ENCODE data around the gene TRPV5.
"Not testable (repeated sequence)": the region's sequence is repeated elsewhere in the genome, so short reads cannot be mapped to it uniquely, and the experiment has no call there.

TRPV5 gene

DNA sequence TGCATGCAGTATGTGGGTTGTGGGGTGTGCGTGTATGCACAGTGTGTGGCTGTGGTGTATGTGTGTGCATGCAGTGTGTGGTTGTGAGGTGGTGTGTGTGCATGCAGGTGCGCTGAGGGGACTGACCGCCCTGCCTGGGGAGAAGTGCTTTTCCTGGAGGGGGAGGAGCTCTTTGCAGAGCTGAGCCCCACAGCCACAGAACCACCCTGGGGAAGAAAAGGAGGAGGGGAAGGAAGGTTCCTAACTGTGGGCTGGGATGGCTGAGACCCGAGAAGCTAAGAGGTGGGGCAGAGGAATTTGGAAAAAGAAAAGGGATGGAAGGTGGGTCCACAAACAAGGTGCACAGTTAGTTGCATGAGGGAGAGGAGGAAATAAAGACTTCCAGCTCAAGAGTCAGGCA lies at the start of gene TRPV5:
Gene TRPV5, minus strand, starts transcription at position 123 of the 400 bp plus-strand sequence. CDS start 287 bp downstream, outside the sequence.
- DNase-seq (ENCODE audit: low read depth): no peak

DNA sequence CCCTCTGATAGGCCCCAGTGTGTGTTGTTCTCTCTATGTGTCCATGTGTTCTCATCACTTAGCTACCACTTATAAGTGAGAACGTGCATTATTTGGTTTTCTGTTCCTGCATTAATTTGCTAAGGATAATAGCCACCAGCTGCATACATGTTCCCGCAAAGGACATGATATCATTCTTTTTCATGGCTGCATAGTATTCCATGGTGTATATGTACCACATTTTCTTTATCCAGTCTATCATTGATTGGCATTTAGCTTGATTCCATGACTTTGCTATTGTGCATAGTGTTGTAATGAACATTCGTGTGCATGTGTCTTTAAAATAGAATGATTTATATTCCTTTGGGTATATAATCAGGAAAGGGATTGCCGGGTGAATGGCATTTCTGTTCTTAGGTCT lies 44.9 kb upstream of the TRPV5 start:
- not testable (repeated sequence) for DNase-seq (ENCODE audit: low read depth)

DNA sequence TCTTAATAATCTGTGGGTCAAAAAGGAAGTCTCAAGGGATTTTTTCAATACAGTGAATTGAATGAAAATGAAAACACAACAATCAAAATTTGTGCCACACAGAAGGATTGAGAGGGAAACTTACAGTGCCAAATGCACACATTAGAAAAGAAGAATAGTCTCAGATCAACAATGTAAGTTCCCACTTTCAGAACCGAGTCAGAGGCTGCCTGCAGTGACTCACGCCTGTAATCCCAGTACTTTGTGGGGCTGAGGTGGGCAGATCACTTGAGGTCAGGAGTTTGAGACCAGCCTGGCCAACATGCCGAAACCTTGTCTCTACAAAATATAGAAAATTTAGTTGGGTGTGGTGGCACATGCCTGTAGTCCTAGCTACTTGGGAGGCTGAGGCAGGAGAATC lies 41.1 kb upstream of the TRPV5 start:
- no peak for DNase-seq (ENCODE audit: low read depth)

DNA sequence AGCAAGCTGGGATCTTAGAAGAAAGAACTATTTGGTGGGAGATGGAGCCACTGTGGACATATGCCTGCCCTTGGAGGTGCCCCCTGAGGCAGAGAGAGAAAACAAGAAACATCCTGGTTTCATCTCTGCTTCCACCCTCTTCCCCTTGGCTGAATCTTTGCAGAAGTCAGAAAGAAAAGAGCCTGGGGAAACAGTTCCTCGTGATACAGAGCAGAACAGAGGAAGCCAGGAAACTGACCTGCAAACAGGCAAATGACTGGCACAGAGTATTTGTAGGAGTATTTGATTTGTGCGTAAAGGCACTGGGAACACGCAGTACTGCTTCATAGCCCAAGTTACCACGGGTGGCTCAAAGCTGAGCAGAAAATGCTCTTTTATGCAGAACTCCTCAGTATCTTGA lies 35.6 kb upstream of the TRPV5 start:
- DNase-seq (ENCODE audit: low read depth): no peak

DNA sequence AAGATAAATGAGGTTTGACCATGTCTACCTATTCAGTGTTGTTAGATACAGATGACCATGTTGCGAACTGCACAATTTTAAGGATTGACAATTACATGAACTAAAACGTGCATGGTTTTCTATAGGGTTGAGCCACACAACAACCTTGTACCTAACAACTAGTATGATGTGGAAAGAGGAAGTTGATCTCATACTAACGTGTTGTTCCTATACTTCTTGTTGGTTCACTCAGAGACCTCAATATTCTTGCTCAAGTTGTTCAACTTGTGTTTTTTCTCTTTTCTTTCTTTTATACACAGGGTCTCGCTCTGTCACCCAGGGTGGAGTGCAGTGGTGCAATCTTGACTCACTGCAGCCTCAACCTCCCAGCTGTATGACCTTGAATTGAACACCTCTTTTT lies 34.7 kb upstream of the TRPV5 start:
- no peak for DNase-seq (ENCODE audit: low read depth)

DNA sequence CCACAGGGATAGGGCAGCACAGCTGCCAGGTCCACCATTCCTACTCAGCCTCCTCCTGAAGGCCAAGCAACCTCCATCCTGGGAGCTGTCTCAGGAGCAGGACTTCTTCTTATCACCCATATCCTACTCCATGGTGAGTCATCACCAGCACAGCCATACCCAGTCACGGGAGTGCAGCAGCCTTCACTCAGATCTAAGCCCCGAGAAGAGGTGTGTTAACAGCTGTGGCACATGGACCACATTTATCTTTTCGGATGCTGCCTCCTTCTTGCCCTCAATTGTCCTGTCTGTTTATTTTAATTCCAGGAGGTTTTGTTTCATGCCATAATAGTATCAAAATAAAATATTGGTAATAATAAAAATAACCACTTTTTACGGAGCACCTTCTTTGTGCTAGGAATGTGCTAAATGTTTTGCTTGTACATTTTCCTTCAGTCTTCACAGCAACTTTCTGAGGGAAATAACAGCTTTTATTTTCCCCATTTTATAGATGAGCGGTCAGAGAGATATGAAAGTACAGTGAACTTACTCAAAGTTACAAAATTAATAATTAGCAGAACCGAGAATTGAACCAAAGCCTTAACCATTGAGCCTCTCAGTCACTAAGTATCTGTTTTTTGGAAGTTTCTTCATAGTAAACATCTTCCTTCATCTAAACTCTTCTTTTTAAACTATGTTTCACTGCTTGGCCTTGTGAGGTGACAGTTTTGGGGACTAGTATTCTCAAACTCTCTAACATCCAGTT lies 31.1 kb upstream of the TRPV5 start:
- DNase-seq (ENCODE audit: low read depth): no peak

DNA sequence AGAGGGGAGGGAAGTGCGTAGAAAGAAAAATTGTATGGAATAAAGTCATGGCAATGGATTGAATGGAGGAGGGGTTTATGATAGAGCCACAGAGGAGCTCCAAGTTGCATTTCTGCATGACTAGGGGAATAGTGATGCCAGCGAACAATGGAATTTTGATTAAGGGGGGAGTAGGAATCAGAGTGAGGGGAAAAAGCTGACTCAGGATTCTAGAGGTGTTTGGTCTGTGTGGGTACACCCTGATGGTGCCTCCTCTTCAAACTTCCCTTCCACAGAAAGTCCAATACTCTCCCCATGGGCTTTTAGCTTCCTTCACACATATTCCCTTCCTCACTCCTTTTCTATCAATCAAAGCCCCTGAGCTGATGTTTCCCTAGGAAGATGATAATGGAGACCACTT lies 30.4 kb upstream of the TRPV5 start:
- no peak for DNase-seq (ENCODE audit: low read depth)

DNA sequence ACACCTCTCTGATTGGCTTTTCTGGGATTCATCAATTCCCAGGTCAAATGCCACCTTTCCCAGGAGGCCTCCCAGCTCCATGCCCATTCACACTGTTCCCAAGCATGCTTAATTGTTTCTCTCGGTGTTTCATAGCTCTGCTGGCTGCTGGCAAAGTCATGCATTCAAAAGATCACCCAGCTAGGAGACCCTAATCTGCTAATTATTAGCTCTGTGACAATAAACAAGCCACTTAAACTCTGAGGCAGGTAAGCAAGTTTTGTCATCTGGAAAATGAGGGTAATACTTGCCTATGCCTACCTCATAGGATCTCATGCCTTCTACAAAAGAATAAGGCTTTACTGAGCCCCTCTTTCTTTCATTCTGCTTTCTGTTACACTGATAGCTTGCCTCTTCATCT lies 29.4 kb upstream of the TRPV5 start:
- no peak for DNase-seq (ENCODE audit: low read depth)

DNA sequence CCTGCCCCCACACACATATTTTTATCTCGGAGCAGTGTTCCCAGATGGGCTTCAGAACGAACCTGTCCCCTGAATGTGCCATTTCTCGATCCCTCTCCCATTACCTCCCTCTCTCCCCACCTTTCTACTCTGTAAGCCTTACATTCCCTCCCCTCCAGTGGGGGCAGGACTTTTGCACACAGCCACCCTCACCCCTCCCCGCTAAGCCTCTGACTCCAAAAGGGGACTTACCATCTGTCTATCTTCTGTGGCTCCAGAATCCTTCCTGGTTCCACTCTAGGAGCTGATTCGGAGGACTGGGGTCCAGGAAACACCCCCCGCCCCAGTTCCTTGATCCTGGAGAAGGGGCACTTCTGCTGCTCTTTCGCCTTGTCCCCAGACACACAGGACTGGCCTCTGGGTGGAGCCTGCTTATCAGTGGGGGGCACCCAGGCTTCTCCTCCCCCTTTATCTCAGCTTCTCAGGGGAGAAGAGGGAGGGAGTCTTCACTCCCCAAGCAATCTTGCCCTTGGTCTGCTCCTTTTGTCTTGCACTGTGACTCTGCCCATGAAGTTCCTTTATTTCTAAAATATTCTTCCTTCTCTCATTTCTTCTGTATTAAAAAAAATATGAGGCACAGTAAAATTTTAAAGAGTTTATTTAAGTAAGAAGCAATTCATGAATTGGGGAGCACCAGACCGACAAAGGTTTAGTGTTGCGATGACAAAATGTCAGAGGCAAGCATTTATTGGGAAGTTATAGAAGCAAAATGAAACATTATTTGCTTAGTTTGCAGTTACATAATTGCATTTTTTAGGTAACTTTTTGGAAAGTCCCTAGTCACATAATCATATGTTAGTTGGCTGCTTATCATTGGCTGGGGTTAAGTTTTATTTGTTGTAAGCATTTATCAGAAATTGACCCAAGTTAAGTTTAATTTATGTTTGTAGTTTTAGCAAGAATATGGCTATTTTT lies 28.7 kb upstream of the TRPV5 start, which contains the start of gene KEL:
Gene KEL, minus strand, starts transcription at position 391 of the 954 bp plus-strand sequence. Its CDS starts 157 bp downstream, at position 234.
- no peak for DNase-seq (ENCODE audit: low read depth)

DNA sequence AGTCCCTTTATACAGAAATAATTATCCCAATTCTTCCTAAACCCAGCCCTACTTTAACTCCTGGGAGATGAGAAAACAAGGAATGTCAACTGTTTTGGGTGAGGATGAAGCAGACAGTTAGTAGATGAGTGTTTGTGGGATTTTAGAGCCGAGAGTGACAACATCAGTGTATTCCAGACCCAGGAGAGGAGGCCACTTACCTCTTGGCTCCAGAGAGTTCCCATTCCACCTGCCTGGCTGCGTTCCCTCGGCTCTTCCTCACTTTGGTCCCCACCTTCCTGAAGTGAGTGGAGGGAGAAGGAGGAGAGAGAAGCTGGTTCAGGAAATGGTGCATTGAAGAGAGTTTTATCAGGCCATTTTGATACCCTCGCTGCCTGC lies 28.0 kb upstream of the TRPV5 start:
- DNase-seq (ENCODE audit: low read depth): no peak

DNA sequence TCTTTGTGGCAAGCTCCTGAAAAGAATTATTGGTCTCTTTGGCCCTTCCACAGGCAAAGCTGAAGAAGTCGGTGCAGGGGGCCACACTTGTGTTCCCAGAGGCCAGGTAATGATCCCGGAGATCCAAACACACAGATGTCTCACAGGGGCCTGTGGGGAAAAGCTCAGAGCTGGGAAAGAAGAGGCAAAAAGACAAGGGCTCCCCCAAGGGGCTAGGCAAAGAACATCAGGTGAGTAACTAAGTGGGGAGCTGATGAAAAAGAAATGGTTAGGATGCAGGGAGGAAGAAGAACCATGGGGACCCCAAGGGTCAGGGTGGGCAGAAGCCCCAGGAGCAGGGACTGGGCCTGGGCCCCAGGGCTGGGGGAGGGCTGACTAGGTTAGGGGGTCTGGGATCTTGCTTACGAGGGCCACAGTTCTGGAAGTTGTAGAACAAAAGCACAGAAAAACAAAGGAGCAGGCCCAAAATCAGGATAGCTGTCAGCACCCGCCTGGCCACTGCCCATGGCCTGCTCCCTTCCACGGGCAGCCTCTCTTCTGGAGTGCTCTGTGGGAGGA lies 27.5 kb upstream of the TRPV5 start:
- DNase-seq (ENCODE audit: low read depth): no peak

DNA sequence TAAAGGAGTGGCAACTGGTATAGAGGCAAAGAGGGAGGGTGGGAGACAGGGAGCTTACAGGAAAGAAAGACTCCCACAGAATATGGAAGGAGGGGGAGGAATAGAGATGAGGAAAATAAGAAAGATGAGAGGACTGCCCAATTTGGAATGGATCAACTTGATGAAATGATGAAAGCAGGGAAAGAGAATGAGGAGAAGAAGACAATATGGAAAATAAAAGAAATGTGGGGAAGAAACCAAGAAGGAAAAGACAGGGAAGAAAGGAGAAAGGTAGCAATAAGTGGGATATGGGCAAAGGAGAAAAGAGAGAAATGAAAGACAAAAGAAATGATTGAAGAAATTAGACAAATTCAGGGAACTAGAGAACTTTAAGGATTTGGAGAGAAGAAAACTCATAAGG lies 25.7 kb upstream of the TRPV5 start:
- DNase-seq (ENCODE audit: low read depth): no peak

DNA sequence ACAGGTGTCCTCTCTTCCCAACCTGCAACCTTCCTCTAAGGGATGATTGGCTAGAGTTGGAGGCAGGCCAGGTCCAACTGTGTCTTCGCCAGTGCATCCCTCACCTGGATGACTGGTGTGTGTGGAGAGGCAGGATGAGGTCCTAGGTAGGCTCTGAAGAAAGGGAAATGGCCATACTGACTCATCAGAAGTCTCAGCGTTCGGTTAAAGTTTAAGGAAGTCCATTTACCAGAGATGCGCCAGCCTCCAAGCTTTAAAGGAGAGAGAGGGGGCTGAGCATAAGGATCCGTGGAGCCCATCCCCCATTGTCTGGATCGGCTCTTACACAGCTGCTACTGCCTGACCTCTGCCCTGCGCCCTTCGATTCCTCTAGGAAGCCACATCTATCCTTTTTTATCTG lies 24.2 kb upstream of the TRPV5 start:
- no peak for DNase-seq (ENCODE audit: low read depth)

DNA sequence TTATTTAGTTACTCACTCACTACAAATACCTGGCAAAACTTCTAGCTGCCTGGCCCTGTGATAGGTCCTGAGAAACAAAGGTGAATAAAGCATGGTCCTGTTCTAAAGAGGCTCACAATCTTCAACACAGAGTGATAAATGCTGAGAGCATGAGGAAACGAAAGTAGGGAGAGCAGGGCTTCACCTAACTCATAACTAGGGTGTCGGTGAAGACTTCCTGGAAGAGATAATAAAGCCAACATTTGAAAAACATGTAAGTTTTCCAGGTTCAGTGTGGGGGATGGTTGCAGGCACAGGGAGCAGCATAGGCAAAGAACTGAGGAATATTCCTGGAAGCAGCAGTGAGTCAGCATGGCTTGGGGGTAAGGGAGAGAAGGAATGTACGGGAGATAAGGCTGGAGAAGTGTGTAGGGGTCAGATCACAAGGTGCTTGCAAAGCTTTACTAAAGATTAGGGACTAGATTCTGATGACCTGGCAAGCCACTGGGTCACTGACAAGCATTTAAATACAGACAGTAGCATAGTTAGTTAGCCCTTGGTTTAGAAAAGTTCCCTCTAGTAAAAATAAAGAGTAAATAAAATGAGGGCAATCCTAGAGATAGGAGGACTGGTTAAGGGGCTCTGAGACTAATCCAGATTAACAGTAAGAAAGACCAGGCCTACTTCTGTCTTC lies 23.5 kb upstream of the TRPV5 start:
- DNase-seq (ENCODE audit: low read depth): no peak

DNA sequence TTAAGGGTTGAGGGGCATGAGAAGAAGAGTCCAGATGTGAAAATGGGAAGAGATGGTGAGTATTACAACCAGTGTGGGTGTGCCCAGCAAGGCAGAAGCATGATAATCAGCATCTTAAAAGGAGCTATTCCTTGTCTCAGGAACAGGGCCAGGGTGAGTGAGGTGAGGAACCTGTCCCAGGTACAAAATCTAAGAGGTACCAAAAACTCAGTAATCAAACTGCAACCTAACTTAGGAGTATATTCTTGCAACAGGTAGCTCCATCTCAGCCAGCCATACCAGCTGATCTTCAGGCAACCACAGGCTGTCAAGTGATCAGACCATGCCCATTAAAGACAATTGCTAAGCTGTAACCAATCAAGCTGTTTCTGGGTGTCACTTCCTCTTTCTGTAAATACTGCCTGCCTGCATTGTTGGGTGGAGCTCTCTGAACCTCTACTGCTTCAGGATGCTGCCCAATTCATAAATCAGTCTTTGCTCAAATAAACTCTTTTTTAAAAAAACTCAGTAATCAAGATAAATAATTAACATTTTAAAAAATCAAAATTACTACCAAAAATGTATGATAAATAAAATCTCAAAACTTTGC lies 21.2 kb upstream of the TRPV5 start:
- DNase-seq (ENCODE audit: low read depth): no peak

DNA sequence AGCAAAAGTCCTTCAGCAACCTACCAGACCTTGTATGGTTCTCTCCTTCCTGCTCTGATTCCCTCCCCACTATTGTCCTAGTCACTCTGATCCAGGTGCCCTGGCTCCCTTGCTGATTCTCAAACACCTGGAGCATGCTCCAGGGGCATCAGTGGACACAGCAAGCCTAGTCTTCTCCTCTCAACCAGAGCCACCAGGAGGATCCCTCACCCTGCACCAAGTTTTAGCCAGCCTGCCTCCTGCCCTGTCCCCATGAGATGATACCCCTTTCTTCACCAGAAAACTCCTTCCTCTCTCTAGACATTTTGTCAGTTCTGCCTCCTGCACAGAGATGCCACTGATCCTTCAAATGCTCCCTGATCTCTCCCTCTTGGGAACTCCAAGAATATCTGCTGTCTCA lies 16.7 kb upstream of the TRPV5 start:
- no peak for DNase-seq (ENCODE audit: low read depth)

DNA sequence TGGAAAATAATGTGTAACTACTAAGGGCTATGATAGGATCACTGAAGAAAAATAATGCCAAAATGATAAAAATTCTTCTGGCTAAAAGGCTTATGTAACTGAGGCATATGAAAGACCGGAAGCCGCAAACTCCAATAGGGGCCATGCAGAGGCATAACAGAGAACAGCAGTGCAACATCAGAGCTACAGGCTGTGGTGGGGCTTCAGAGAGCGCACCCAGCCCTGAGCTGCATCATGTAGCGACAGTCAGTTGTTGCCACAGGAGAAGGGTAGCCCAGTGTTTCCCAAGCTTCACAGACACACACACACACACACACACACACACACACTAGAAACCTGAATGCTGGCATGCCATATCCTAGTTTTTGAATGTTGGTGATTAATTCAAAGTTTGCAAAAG lies 15.1 kb upstream of the TRPV5 start:
- no peak for DNase-seq (ENCODE audit: low read depth)

DNA sequence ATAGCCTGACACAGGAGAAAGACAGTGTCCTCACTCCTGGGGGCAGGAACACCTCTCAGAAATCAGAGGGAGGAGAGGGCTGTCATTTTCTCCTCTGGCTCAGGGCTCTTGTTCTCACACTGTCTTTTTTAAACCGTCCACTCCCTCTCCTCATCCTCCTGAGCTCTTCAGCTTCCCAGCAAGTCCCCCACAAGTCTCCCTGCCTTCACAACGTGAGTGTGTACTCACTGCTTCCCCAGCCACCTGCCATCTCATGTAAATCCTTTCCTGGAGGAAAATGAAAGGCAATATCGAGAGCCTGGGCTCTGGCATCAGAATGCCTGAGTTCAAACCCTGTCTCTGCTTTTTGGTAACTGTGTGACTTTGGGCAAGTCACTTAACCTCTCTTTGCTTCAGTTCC lies 11.5 kb upstream of the TRPV5 start:
- no peak for DNase-seq (ENCODE audit: low read depth)

DNA sequence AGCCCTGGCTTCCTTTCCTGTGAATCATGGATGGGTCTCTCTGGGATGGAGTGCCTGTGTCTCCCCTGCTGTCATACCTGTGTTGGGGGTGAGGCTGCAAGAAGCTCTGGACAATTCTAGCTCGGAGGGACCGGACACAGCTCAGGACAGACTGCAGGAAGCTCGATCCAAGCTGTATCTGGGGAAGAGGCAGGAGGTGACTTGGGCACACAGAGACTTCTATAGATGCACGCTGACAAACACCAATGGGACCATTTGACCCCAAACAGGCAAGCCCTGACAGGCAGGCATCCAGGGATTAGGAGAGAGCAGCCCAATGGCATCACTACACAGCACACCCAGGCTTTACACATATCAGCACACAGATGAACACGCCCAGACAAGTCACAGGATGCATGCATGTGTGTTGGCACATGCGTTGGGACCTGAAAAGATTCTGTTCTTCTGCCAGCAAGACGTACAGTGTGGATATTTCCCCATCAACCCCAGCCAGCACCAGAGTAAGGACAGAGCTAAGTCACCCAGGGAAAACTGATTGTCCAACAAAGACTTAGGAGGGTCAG lies 10.2 kb upstream of the TRPV5 start:
- no peak for DNase-seq (ENCODE audit: low read depth)

DNA sequence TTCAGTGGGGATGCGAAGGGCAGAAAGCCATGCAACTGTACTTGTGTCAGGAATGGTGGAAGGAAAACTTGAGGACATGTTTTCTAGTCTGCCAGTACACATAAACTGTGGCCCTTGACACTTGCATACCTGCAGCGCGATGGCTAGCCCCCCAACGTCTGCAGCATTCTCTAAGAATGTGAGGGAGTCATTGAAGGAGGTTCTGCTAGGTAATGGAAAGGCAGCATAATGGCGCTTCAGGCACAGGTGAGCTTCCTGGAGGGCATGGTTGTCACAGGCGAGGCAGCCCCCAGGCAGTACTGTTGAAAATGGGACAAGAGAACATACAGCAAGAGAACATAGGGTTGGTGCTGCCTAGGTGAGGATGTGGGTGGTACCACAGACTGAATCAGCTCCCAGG lies 9.2 kb upstream of the TRPV5 start:
- DNase-seq (ENCODE audit: low read depth): no peak

DNA sequence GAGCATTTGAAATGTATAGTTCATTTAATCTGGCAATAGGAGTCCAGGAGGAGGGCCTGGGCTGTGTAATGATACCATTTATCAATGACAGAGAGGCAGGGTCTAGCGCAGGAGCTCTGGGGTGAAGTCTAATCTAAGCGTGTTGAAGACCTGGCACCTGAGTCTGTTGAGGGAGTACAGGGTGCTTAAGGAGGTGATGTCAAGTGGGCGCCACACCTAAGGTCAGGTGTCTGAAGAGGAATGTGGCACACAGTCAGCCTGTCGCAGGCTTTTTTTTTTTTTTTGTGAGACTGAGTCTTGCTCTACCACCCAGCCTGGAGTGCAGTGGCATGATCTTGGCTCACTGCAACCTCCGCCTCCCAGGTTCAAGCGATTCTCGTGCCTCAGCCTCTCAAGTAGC lies 8.0 kb upstream of the TRPV5 start:
- no peak for DNase-seq (ENCODE audit: low read depth)
